B cell (primary cell): ENCODE data around the gene ADAMTS16. TPM values are rescaled to one million over a fixed set of nuclear protein-coding genes. Genes with fewer than 3 reads are reported as not detected.

Source experiments
- ATAC-seq: fragments of 200-7000 bp; cut with Tn5 transposase; one replicate; pipeline ENCODE4 v1.10.0; 2021; ENCODE audit warnings: low read depth, mild to moderate bottlenecking, moderate number of reproducible peaks, moderate library complexity
- CTCF ChIA-PET: fragments of 350-600 bp; sonication (Branson Sonifier 250); formaldehyde crosslinking; loops from one replicate; lab custom pipeline; 2021; ENCODE audit warnings: antibody characterized with exemption, inconsistent platforms; lab: Charles Lee
- POLR2A ChIA-PET: fragments of 350-600 bp; sonication (Branson Sonifier 250); formaldehyde crosslinking; loops from one replicate; lab custom pipeline; 2021; ENCODE audit warnings: antibody characterized with exemption; lab: Charles Lee
- DNase-seq: peaks from one replicate; pipeline ENCODE4 v3.0.0; 2013
- H2AFZ ChIP-seq: 2 replicates; pipeline ENCODE4 v1.6.1; 2012; ENCODE audit warnings: mild to moderate bottlenecking, low read depth, low read length; ENCODE audit not compliant: insufficient read depth, poor library complexity, severe bottlenecking
- H3K27ac ChIP-seq, 2 donors: 1 replicate in 1 of 2; 2 replicates in 1 of 2; pipeline ENCODE4 v1.5.1; 2012 to 2013; ENCODE audit warnings: low read length in 2 of 2, mild to moderate bottlenecking in 2 of 2, moderate library complexity in 1 of 2
- H3K27me3 ChIP-seq, 4 experiments: fragments of 200-600 bp in 1 of 4; sonication (generic) in 1 of 4; replicated peaks in 1 of 4; 1 replicate in 2 of 4; 2 replicates in 2 of 4; pipeline versions ENCODE4 v1.6.1 to v1.7.0; 2013 to 2016; ENCODE audit warnings: low read length in 3 of 4, mild to moderate bottlenecking in 2 of 4, mixed read lengths in 1 of 4, moderate library complexity in 1 of 4; ENCODE audit not compliant: insufficient read depth in 4 of 4, control insufficient read depth in 3 of 4; ENCODE audit errors: control extremely low read depth in 1 of 4
- H3K36me3 ChIP-seq, 2 experiments: replicated peaks in 1 of 2; 1 replicate in 1 of 2; 2 replicates in 1 of 2; pipeline versions ENCODE4 v1.6.1 to v1.7.1; 2013; ENCODE audit warnings: low read length in 1 of 2; ENCODE audit not compliant: insufficient read depth in 2 of 2, control insufficient read depth in 1 of 2; ENCODE audit errors: control extremely low read depth in 1 of 2, extremely low read depth in 1 of 2
- H3K4me1 ChIP-seq, 2 donors: fragments of 200-600 bp in 1 of 2; sonication (generic) in 1 of 2; 1 replicate in 1 of 2; 2 replicates in 1 of 2; pipeline versions ENCODE4 v1.5.1 to v1.6.1; 2013 to 2017; ENCODE audit warnings: low read length in 2 of 2; ENCODE audit not compliant: control insufficient read depth in 2 of 2, insufficient read depth in 2 of 2
- H3K4me2 ChIP-seq: replicated peaks from 2 replicates; pipeline ENCODE3; 2012; ENCODE audit warnings: mild to moderate bottlenecking, low read depth, low read length; ENCODE audit not compliant: poor library complexity, severe bottlenecking
- H3K4me3 ChIP-seq, 5 experiments: fragments of 200-600 bp in 1 of 5; sonication (generic) in 1 of 5; 1 replicate in 3 of 5; 2 replicates in 2 of 5; pipeline versions ENCODE4 v1.5.1 to v1.7.0; 2011 to 2016; ENCODE audit warnings: low read length in 4 of 5, mild to moderate bottlenecking in 4 of 5, low read depth in 2 of 5, control low read depth in 1 of 5, moderate library complexity in 1 of 5; ENCODE audit not compliant: insufficient read depth in 1 of 5; ENCODE audit errors: control extremely low read depth in 1 of 5, extremely low read depth in 1 of 5
- H3K79me2 ChIP-seq: fragments of 200-600 bp; sonication (generic); one replicate; pipeline ENCODE4 v1.6.0; 2016; ENCODE audit warnings: low read length; ENCODE audit not compliant: control insufficient read depth, insufficient read depth
- H3K9ac ChIP-seq: fragments of 200-600 bp; sonication (generic); 2 replicates; pipeline ENCODE4 v1.6.1; 2017; ENCODE audit warnings: mild to moderate bottlenecking, low read length, moderate library complexity
- H3K9me3 ChIP-seq, 3 donors: one replicate each; pipeline versions ENCODE4 v1.6.1 to v1.7.1; 2013; ENCODE audit warnings: low read length in 2 of 3; ENCODE audit not compliant: control insufficient read depth in 2 of 3, insufficient read depth in 1 of 3; ENCODE audit errors: control extremely low read depth in 1 of 3
- H4K20me1 ChIP-seq: 2 replicates; pipeline ENCODE4 v1.6.0; 2012; ENCODE audit warnings: mild to moderate bottlenecking, low read length; ENCODE audit not compliant: insufficient read depth, control insufficient read depth, poor library complexity, severe bottlenecking
- H3K27ac Mint-ChIP-seq: one replicate; pipeline ENCODE4 v1.8.0; 2021; ENCODE audit warnings: mixed read lengths
- H3K27me3 Mint-ChIP-seq: one replicate; pipeline ENCODE4 v1.8.0; 2021; ENCODE audit warnings: mixed read lengths
- H3K4me1 Mint-ChIP-seq: one replicate; pipeline ENCODE4 v1.8.0; 2021; ENCODE audit warnings: mixed read lengths
- H3K4me3 Mint-ChIP-seq: one replicate; pipeline ENCODE4 v1.8.0; 2021; ENCODE audit warnings: mixed read lengths
- H3K9me3 Mint-ChIP-seq: one replicate; pipeline ENCODE4 v1.8.0; 2022; ENCODE audit warnings: mixed read lengths; ENCODE audit not compliant: insufficient read depth
- CTCF ChIP-seq: fragments of 200-600 bp; IDR thresholded peaks from one replicate; pipeline ENCODE4 v1.8.0; 2022; ENCODE audit warnings: antibody characterized with exemption, mild to moderate bottlenecking
- EZH2 ChIP-seq: IDR thresholded peaks from 2 replicates; pipeline ENCODE4 v1.6.1; 2012; ENCODE audit warnings: borderline replicate concordance, low read depth, mild to moderate bottlenecking, moderate library complexity, low read length; ENCODE audit not compliant: insufficient read depth, poor library complexity, severe bottlenecking
- WGBS: methylation state at CpG from one replicate; pipeline ENCODE4 v1.1.5; 2013; ENCODE audit warnings: missing lambda C conversion rate; ENCODE audit not compliant: insufficient coverage; 5-methylcytosine and 5-hydroxymethylcytosine counted together
- intact Hi-C: fragments of 100-400 bp; cut with micrococcal nuclease; formaldehyde crosslinking; loops from one replicate; pipeline ENCODE4 v1.10.0; 2022
- polyA plus RNA-seq: library from polyadenylated mRNA; depleted of rRNA; stranded (reverse); fragments of >200 nt; gene quantifications from 2 replicates; pipeline ENCODE4 v1.2.3, GENCODE V29; 2012
- total RNA-seq, 2 donors: library from RNA; stranded (reverse); fragments of 120-200 nt in 1 of 2; gene quantifications; 1 replicate in 1 of 2; 2 replicates in 1 of 2; pipeline versions ENCODE4 v1.2.3 to v1.2.4, GENCODE V29; 2013 to 2022

The ADAMTS16 gene
- total and polyA plus RNA-seq, 2 donors (not counting 1 experiment from before 2014, with no cell fraction given): not detected

GRCh38 chr5:5348576-5348975 is 208.4 kb downstream of the ADAMTS16 start:
- no peak overlapping the region for H3K27ac Mint-ChIP-seq

GRCh38 chr5:5350101-5350500 is 210.0 kb downstream of the ADAMTS16 start:
- DNase-seq: no peak
- no peaks in the 10 kb centered on the region for H3K9me3 Mint-ChIP-seq
- POLR2A ChIA-PET: no interaction called here

More at GRCh38 chr5:5348576-5348975, 208.4 kb downstream of the ADAMTS16 start:
- Histone ChIP-seq H3K4me1 (no peaks in the 10 kb centered on the region), H3K27me3 (no peaks in the 10 kb centered on the region), H3K79me2 (no peaks in the 10 kb centered on the region), H3K9ac (no peak overlapping the region), H4K20me1 (no peaks in the 10 kb centered on the region), H3K9me3 (peaks cover 0 to 21% (median 0%) of the 10 kb centered on the region in 3 donors), H3K4me2 (no peak overlapping the region), H3K4me3 (no peak overlapping the region), H3K36me3 (no peaks in the 10 kb centered on the region), H2AFZ (no peak overlapping the region), H3K27ac (no peak overlapping the region)
- intact Hi-C loops: no loop called here
- POLR2A ChIA-PET: no interaction called here
- TF ChIP-seq CTCF (no peak), EZH2 (no peak)
- H3K9me3 Mint-ChIP-seq: no peaks in the 10 kb centered on the region
- peaks cover 4% of the 10 kb centered on the region for H3K4me1 Mint-ChIP-seq
- ATAC-seq (no peak), DNase-seq (no peak)
- peaks cover 7% of the 10 kb centered on the region for H3K27me3 Mint-ChIP-seq
- no peak overlapping the region for H3K4me3 Mint-ChIP-seq
- CTCF ChIA-PET: no interaction called here

More at GRCh38 chr5:5350101-5350500, 210.0 kb downstream of the ADAMTS16 start:
- Histone ChIP-seq H3K36me3 (no peaks in the 10 kb centered on the region), H3K4me1 (no peaks in the 10 kb centered on the region), H2AFZ (no peak overlapping the region), H4K20me1 (no peaks in the 10 kb centered on the region), H3K79me2 (no peaks in the 10 kb centered on the region), H3K4me2 (no peak overlapping the region), H3K27me3 (no peaks in the 10 kb centered on the region), H3K9me3 (peaks cover 0 to 21% (median 0%) of the 10 kb centered on the region in 3 donors), H3K4me3 (no peak overlapping the region), H3K9ac (no peak overlapping the region), H3K27ac (no peak overlapping the region)
- Mint-ChIP-seq H3K27me3 (peaks cover 4% of the 10 kb centered on the region), H3K4me3 (no peak overlapping the region), H3K4me1 (peaks cover 4% of the 10 kb centered on the region), H3K27ac (no peak overlapping the region)
- intact Hi-C loops: no loop called here
- CTCF ChIA-PET: no interaction called here
- no peak for ATAC-seq
- no peak for TF ChIP-seq CTCF
- WGBS: 70% methylated on average over 5 of the region's 9 CpGs
